H1 (cell line): ENCODE results near the gene PJA1. TPM values are rescaled to one million over a fixed set of nuclear protein-coding genes. Genes with fewer than 3 reads are reported as not detected.

Experiments
- EP300 ChIP-seq, 2 experiments: IDR thresholded peaks; 1 replicate in 1 of 2; 2 replicates in 1 of 2; pipeline ENCODE4 v1.6.1; 2011 to 2012; ENCODE audit warnings: low read depth in 2 of 2, low read length in 2 of 2, mild to moderate bottlenecking in 2 of 2, borderline replicate concordance in 1 of 2, inconsistent platforms in 1 of 2, moderate library complexity in 1 of 2
- polyA plus RNA-seq, 7 experiments: library from polyadenylated mRNA; depleted of rRNA in 3 of 7; stranded (reverse) in 5 of 7; unstranded in 2 of 7; fragments of >200 nt in 5 of 7; fragments of 200-250 nt in 2 of 7; gene quantifications; 1 replicate in 5 of 7; 2 replicates in 1 of 7; 4 replicates in 1 of 7; pipeline versions ENCODE4 v1.2.1 to v1.2.3, GENCODE V29; 2011 to 2013; ENCODE audit warnings: missing spikeins in 2 of 7, mixed read lengths in 2 of 7
- total RNA-seq: library from RNA; stranded (reverse); fragmentation: NEBNext Ultra II Directional; extraction: Animal tissue kit (Norgen Biotek cat#: 25700); gene quantifications from 2 replicates; pipeline ENCODE4 v1.2.1, GENCODE V29; 2021
- TF ChIP-seq, protein P1 (sequence below): IDR thresholded peaks from 2 replicates; pipeline ENCODE4 v1.6.1; 2011; ENCODE audit warnings: low read length, improper control_type of control experiment

The PJA1 gene
- total and polyA plus RNA-seq, 2 of the 8 experiments (the other 6 are each of a cell fraction or from before 2014, with no cell fraction given): 25.7 to 37.0 TPM

DNA sequence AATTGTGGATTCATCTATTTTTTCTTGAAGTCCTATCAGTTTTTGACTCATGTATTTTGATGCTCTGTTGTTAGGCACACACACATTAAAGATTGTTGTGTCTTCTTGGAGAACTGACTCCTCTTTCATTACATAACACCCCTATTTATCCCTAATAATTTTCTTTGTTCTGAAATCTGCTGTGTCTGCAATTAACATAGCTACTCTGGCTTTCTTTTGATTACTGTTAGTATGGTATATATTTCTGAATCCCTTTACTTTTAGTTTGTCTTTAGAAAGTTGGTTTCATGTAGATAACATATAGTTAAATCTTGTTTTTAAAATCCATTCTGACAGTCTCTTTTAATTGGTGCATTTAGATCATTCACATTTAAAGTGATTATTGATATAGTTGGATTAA is 5.1 kb upstream of the PJA1 start (continued):
- no peak for TF ChIP-seq EP300 (IDR thresholded peaks at IDR 0.05; ENCODE audit: borderline replicate concordance in 1 of 2, low read depth in 2 of 2, low read length in 2 of 2)
- TF ChIP-seq, protein P1, sequence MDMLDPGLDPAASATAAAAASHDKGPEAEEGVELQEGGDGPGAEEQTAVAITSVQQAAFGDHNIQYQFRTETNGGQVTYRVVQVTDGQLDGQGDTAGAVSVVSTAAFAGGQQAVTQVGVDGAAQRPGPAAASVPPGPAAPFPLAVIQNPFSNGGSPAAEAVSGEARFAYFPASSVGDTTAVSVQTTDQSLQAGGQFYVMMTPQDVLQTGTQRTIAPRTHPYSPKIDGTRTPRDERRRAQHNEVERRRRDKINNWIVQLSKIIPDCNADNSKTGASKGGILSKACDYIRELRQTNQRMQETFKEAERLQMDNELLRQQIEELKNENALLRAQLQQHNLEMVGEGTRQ: no peak
- TF ChIP-seq, all 59 proteins: peak for 0
